Activated T-helper 1 cell treated with anti-CD3 and anti-CD28 coated beads, Interleukin-12 subunit alpha, Interleukin-12 subunit beta, Interleukin-2, Interleukin-4 antibody, amounts not matched to agents 30 ng/mL and 10 ng/mL and 1 ng/mL, durations not matched to agents 14 hours and 24 hours and 36 hours (primary cell): Measurements from ENCODE around the gene SPANXN3. TPM values are rescaled to one million over a fixed set of nuclear protein-coding genes. Genes with fewer than 3 reads are reported as not detected.
"Not testable (repeated sequence)": the region's sequence is repeated elsewhere in the genome, so short reads cannot be mapped to it uniquely, and the experiment has no call there.

Experiments used
- DNase-seq: peaks from one replicate; pipeline ENCODE4 v3.0.0; 2021; ENCODE audit warnings: low spot score
- H3K27ac Mint-ChIP-seq: one replicate; pipeline ENCODE4 v1.8.0; 2021; ENCODE audit warnings: mild to moderate bottlenecking, mixed read lengths
- H3K27me3 Mint-ChIP-seq: one replicate; pipeline ENCODE4 v1.8.0; 2022; ENCODE audit warnings: mild to moderate bottlenecking, moderate library complexity, mixed read lengths; ENCODE audit not compliant: insufficient read depth
- H3K36me3 Mint-ChIP-seq: one replicate; pipeline ENCODE4 v1.8.0; 2021; ENCODE audit warnings: low read depth, mixed read lengths
- H3K4me1 Mint-ChIP-seq: one replicate; pipeline ENCODE4 v1.8.0; 2021; ENCODE audit warnings: low read depth, mixed read lengths
- H3K4me3 Mint-ChIP-seq: one replicate; pipeline ENCODE4 v1.8.0; 2021; ENCODE audit warnings: mild to moderate bottlenecking, moderate library complexity, mixed read lengths
- H3K9me3 Mint-ChIP-seq: one replicate; pipeline ENCODE4 v1.8.0; 2021; ENCODE audit warnings: mixed read lengths
- intact Hi-C: fragments of 100-400 bp; cut with micrococcal nuclease; formaldehyde crosslinking; loops from one replicate; pipeline ENCODE4 v1.15.1; 2024
- total RNA-seq: library from RNA; stranded (reverse); gene quantifications from 2 replicates; pipeline ENCODE4 v1.2.3, GENCODE V29; 2022

SPANXN3 gene, protein sequence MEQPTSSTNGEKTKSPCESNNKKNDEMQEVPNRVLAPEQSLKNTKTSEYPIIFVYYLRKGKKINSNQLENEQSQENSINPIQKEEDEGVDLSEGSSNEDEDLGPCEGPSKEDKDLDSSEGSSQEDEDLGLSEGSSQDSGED
- not detected in 2 replicates for total RNA-seq

DNA sequence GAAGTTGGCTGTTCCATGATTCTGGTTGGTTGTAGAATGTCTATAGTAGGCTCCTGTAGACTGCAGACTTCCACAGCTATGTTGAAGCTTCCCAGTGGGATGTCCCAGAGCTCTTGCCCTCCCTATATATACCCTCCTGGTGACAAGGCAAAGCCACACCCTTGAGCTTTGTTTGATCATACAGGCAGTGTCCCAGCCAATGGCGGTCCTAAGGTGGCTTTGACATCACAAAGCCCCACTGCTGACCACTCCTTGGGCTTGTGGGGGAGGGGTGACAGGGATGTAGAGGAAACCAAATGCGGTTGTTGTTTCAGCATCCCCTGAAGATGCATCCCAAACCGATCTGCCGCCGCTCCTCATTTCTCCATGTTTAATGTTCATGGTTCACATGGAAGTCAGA lies at the start of gene SPANXN3:
TSS of gene SPANXN3 (minus strand) at position 101 of the 400 bp plus-strand sequence. CDS start at position 17, 84 bp downstream.
- H3K27me3 Mint-ChIP-seq, H3K4me1 Mint-ChIP-seq, H3K4me3 Mint-ChIP-seq, DNase-seq, H3K36me3 Mint-ChIP-seq, H3K27ac Mint-ChIP-seq, intact Hi-C loops: not testable (repeated sequence)
- H3K9me3 Mint-ChIP-seq, result peaks cover 16% of the 10 kb centered on the region

DNA sequence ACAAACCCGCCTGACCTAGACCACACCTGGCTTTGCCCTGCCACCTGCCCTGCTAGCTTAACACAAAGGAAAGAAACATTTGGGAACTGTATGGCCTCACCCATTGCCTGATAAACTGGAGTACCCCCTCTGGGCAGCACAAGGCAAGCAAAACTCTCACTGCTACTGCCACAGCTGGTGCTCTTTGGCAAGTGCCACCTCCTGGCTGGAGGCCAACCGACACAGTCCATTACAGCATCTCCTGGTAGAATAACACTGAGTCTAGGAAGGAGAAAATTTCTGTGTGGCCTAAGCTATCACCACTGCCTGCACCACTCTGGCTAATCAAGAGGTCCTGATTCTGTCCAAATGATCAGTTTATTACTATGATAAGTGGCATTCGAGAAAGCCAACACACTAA lies 18.9 kb upstream of the SPANXN3 start:
- H3K27ac Mint-ChIP-seq, result no peak overlapping the region
- intact Hi-C loops, result no loop called here
- H3K4me1 Mint-ChIP-seq, result no peaks in the 10 kb centered on the region
- no peak overlapping the region for H3K4me3 Mint-ChIP-seq
- H3K9me3 Mint-ChIP-seq, result peaks cover 8% of the 10 kb centered on the region
- H3K36me3 Mint-ChIP-seq, result no peaks in the 10 kb centered on the region
- no peaks in the 10 kb centered on the region for H3K27me3 Mint-ChIP-seq
- DNase-seq, result no peak

DNA sequence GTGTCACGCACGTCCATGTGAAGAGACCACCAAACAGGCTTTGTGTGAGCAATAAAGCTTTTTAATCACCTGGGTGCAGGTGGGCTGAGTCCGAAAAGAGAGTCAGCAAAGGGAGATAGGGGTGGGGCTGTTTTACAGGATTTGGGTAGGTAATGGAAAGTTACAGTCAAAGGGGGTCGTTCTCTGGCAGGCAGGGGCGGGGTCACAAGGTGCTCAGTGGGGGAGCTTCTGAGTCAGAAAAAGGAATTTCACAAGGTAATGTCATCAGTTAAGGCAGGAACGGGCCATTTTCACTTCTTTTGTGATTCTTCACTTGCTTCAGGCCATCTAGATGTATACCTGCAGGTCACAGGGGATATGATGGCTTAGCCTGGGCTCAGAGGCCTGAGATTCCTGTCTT lies 15.1 kb downstream of the SPANXN3 start:
- intact Hi-C loops, H3K4me3 Mint-ChIP-seq, H3K4me1 Mint-ChIP-seq, H3K36me3 Mint-ChIP-seq, DNase-seq, H3K27me3 Mint-ChIP-seq, H3K27ac Mint-ChIP-seq: not testable (repeated sequence)
- peaks cover 19% of the 10 kb centered on the region for H3K9me3 Mint-ChIP-seq

DNA sequence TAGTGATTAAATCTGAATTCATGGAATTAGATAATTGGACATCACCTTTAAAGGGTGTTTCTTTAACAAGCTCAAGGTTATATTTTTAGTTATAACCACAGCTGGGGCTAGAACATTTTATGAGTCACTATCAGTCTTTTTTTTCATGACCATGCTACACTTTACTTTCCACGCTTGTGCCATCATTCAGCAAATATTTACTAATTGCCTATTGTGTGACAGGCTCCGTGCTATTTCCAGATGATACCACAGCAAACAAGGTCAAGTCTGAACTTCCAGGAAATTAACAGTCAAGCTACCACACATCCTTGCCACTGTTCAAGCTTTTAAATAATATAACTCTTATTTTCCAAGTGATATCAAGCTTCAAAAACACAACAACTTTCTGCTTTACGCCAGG lies 16.5 kb downstream of the SPANXN3 start:
- Mint-ChIP-seq H3K9me3 (peaks cover 20% of the 10 kb centered on the region), H3K4me1 (no peaks in the 10 kb centered on the region), H3K4me3 (no peak overlapping the region), H3K36me3 (no peaks in the 10 kb centered on the region), H3K27me3 (no peaks in the 10 kb centered on the region), H3K27ac (no peak overlapping the region)
- DNase-seq, result no peak
- intact Hi-C loops, result no loop called here

DNA sequence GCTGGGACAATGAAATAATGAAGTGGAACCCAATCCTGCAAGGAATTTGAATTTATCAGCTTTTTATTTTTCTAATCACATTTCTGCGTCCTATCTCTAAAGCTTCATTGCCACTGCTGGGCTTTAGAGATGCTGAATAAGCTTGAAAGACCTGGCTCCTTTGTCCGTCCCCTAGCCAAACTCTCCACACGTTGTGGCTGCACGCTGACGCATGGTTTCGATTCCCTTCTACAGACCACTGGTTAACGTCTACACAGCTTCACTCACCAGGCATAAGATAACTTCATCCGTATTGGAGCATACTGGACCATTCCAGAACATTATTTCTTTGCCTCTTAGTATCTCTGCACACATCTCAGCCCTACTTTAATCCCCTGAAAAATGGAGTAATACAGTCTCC lies 31.2 kb downstream of the SPANXN3 start:
- H3K27ac Mint-ChIP-seq, result no peak overlapping the region
- H3K4me3 Mint-ChIP-seq, result no peak overlapping the region

DNA sequence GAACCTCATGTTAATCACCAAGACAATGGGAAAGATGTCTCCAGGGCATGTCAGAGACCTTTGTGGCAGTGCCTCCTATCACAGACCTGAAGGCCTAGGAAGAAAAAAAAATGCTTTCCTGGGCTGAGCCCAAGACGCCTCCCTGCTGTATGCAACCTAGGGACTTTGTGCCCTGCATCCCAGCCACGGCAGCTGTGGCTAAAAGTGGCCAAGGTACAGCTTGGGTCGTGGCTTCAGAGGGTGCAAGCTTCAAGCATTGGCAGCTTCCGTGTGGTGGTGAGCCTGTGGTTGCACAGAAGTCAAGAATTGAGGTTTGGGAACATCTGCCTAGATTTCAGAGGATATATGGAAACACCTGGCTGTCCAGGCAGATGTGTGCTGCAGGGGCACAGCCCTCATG lies 40.5 kb downstream of the SPANXN3 start:
- Mint-ChIP-seq H3K4me3 (no peak overlapping the region), H3K27me3 (no peaks in the 10 kb centered on the region), H3K9me3 (no peaks in the 10 kb centered on the region), H3K27ac (no peak overlapping the region), H3K4me1 (no peaks in the 10 kb centered on the region), H3K36me3 (no peaks in the 10 kb centered on the region)
- intact Hi-C loops, result no loop called here
- DNase-seq, result no peak

More for the DNA sequence above, 31.2 kb downstream of the SPANXN3 start:
- DNase-seq, result no peak
- Mint-ChIP-seq H3K27me3 (no peaks in the 10 kb centered on the region), H3K4me1 (no peaks in the 10 kb centered on the region), H3K9me3 (no peaks in the 10 kb centered on the region), H3K36me3 (no peaks in the 10 kb centered on the region)
- intact Hi-C loops, result no loop called here

DNA sequence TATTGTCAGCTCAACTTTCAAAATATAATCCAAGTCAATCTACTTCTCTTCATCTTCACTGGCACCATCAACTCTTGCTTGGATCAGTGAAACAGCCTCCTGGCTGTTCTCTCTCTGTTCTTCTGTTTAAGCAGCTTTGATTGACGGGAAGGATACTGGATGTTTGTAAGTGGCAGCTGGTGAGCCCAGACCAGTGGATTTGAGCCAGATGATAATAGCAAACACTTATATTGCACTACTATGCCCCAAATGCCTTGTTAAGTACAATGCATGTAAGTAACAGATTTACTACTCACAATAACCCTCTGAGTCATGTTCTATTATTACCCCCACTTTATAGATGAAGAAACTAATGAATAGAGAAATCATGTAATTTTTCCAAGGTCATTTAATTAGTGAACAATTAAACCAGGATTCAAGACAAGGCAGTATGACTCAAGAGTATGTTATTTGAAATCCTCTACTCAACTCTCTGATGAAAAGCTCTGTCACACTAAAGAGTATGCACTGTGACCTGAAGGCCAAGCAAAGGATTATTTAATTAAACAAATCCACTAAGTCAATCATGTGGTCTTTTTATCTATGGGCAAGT lies 44.8 kb downstream of the SPANXN3 start:
- intact Hi-C loops, result no loop called here
- no peaks in the 10 kb centered on the region for H3K9me3 Mint-ChIP-seq
- H3K4me3 Mint-ChIP-seq, result no peak overlapping the region
- no peak for DNase-seq
- no peaks in the 10 kb centered on the region for H3K27me3 Mint-ChIP-seq
- no peaks in the 10 kb centered on the region for H3K4me1 Mint-ChIP-seq
- no peak overlapping the region for H3K27ac Mint-ChIP-seq
- no peaks in the 10 kb centered on the region for H3K36me3 Mint-ChIP-seq

DNA sequence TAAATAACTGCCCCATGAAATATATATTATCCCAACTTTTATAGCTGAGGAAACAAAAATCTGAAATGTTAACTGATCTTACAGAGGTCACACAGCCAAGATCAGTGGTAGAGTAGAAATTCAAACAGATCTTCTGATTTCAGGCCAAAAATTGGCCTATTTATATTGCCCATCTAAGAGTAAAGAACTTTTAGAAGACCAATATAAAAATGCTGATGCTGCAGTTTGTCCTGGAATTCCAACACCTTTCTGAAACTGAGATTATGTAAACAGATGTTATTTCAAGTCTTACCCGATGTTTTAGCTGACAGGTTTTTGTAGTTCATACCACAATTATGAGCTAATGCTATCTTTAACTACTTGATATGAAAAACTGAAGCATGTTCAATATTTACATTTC lies 51.1 kb downstream of the SPANXN3 start:
- no peak overlapping the region for H3K27ac Mint-ChIP-seq
- H3K4me1 Mint-ChIP-seq, result no peaks in the 10 kb centered on the region
- no peak for DNase-seq
- no peak overlapping the region for H3K4me3 Mint-ChIP-seq
- intact Hi-C loops, result no loop called here
- no peaks in the 10 kb centered on the region for H3K36me3 Mint-ChIP-seq
- H3K27me3 Mint-ChIP-seq, result no peaks in the 10 kb centered on the region
- H3K9me3 Mint-ChIP-seq, result no peaks in the 10 kb centered on the region

DNA sequence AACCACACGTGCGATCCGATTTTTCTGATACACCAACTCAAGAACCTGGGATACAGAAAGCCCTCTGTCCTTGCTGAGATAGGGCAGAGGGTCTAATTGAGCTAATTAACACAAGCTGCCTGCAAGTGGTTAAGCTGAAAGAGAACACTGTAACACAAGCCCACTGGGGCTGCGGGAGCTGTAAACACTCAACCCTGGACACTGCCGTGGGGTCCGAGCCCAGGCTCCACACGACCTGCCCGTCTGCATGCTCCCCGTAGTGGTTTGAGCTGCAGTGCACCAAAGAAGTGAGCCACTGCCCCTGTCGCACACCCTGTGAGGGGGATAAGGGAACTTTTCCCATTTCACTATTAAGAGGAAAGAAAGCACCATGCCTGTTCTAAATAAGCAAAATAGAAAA lies 54.6 kb downstream of the SPANXN3 start:
- Mint-ChIP-seq H3K27ac (no peak overlapping the region), H3K9me3 (no peaks in the 10 kb centered on the region), H3K27me3 (no peaks in the 10 kb centered on the region), H3K4me1 (no peaks in the 10 kb centered on the region), H3K36me3 (no peaks in the 10 kb centered on the region), H3K4me3 (no peak overlapping the region)
- DNase-seq, result no peak
- intact Hi-C loops, result no loop called here

DNA sequence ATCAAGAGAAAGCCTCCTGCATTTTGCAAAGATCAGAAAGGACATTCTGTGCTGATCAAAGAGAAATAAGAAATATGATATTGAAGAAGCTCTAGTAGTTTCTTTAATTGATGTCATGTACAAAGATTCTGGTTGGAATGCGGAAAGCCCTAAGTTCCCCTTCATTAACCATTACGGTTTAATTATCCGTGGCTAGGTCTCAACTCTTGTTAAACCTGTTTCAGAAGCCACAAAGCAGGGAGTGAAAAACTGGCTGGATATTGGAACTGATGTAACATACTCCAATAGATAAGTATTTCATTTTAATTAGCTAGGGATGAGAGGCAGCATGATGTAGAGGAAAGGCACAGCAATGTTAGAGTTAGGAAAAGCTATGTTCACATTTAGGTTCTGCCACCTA lies 55.7 kb downstream of the SPANXN3 start:
- intact Hi-C loops, result no loop called here
- Mint-ChIP-seq H3K4me1 (no peaks in the 10 kb centered on the region), H3K27ac (no peak overlapping the region), H3K36me3 (no peaks in the 10 kb centered on the region), H3K4me3 (no peak overlapping the region), H3K27me3 (no peaks in the 10 kb centered on the region), H3K9me3 (no peaks in the 10 kb centered on the region)
- no peak for DNase-seq

Other genes with a start within 250 kb of the SPANXN3 start
- gene SLITRK4, start 118.6 kb upstream of the SPANXN3 start, total RNA-seq, result not detected in 2 replicates
- gene SPANXN2, start 203.3 kb upstream of the SPANXN3 start, total RNA-seq, result not detected in 2 replicates